GM12892 (cell line): ENCODE measurements around the gene DRC1.

Experiments
- POLR2A ChIP-seq: IDR thresholded peaks from 2 replicates; pipeline ENCODE4 v1.6.1; 2011; ENCODE audit warnings: low read depth, low read length, control low read depth
- POLR2AphosphoS5 ChIP-seq: IDR thresholded peaks from 2 replicates; pipeline ENCODE4 v1.6.1; 2011; ENCODE audit warnings: low read depth, low read length, control low read depth
- TAF1 ChIP-seq: IDR thresholded peaks from 2 replicates; pipeline ENCODE4 v1.6.1; 2011; ENCODE audit warnings: low read depth, mild to moderate bottlenecking, control low read depth, low read length, borderline replicate concordance

GRCh38 chr2:26395394-26395793 is 6.3 kb upstream of the DRC1 start:
- TF ChIP-seq TAF1 (no peak), POLR2A (no peak), POLR2AphosphoS5 (no peak)
